CD4-positive, alpha-beta T cell treated with Interferon gamma for 1 hour (primary cell): ENCODE data around the gene LEF1.
A peak's percentile ranks its signal among the peaks of the same experiment; 100 is the strongest.
"Not testable (repeated sequence)": the region's sequence is repeated elsewhere in the genome, so short reads cannot be mapped to it uniquely, and the experiment has no call there.

Experiments
- DNase-seq: peaks from one replicate; pipeline ENCODE4 v3.0.0-alpha.2; 2020

LEF1 gene

DNA sequence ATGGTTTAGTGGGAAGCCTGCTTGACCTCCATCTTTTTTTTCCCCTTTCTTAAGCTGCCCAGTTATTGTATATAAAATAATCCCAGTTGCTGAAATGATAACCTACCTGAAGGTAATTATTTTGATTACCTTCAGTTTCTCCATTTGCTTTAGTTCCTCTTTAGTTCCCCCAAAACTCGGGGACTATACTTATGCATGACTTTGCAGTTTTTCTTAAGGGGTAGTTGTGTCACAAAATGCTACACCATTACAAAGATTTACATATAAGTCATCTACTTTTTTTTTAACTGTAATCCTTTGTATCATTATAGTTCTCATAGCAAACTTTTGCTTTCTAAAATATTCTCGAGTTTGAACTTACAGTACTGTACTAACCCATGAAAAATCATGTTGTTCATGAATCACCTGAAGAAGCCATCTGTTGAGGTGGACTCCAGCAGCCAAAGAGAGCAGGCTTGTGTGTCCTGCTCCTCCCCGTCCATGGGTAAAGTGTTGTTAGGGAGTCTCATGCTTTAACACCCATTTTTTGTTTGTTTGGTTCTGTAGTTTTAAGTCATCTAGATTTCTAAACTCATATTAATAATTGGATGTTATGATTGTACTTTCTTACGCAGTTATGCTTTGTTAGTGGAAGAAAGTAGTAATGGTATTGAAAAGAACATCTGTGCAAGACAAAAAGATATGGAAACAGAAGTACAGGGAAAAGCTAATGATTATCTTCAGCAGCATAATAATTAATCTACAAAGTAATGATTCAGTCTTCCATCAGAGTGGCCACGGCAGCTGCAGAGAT lies 144.5 kb downstream of the LEF1 start:
- no peak for DNase-seq

- DNase-seq = no peak
Measured at GRCh38 chr4:108018884-108019187, 149.9 kb downstream of the LEF1 start.

GRCh38 chr4:108018040-108018883 lies 150.5 kb downstream of the LEF1 start:
- peak; percentile 68 for DNase-seq

DNA sequence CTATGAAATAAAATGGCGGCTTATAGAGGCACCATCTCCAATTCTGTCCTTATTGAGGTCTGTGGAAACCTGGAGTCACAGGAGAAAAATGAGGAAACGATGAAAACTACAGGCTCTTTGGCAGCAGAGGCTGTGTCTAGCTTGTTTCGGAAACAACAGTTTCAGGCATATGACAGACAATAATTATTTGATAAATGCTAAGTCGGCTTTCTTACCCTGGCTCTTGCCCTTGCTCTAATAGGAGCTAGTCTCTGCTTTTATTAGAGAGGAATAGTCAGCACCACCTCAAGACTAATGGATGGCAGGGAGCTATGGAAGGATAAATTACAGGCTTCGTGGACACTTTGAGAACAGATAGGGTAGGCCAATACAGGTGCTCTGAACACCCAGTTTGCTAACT lies 154.8 kb downstream of the LEF1 start:
- no peak for DNase-seq

DNA sequence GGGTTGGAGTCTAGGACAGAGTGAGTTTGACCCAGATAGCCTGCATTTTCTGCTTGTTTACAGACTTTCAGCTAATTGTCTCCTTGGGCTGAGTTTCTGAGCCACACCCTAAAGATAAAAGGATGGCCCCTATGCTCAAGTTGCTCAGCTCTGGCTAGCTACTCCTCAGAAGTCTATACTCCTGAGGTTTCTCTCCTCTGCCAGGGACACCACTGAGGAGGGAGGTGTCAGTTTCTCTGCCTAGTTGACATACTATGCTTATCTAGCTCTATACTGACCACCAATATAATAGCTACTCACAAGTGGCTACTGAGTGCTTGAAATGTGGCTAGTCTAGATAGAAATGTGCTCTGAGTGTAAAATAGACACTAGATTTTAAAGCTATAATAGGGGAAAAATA lies 155.4 kb downstream of the LEF1 start:
- DNase-seq = no peak

DNA sequence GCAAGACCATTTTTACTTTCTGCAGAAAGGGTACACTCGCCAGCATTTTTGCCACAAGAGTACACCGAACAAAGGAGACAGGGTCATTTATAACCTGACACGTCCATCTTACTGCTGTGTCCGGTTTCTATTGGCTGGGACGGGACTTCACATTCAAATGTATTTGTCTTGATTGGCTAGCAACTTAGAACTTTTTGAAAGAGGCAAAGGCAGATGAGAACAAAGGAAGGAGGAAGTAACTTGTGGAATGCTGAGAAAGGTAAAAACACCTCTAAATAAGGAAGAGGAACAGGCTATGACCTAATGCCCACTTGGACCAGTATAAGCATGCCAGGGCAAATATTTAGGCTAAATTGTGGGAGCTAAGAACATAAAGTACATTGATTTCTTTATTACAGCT lies 156.3 kb downstream of the LEF1 start:
- DNase-seq = not testable (repeated sequence)

DNA sequence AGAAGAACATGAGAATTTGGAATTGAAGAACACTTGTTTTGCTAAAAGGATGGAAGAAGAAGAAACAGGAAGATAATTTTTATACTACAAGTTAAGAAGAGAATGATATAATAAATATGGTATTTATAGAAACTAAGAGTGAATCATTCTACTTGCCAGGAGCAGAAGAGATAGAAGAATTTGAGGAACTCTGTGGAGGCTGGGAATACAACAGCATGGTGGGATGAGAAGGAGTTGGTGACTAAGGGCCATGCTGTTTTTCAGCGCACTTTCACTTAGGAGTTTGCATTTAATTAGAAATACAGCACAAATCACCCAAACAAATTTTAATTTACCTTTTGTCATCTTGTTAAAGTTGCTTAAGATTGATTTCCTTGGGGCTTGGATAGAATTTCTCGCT lies 158.6 kb downstream of the LEF1 start:
- DNase-seq = no peak

GRCh38 chr4:108008721-108009120 lies 160.0 kb downstream of the LEF1 start:
- DNase-seq = no peak

GRCh38 chr4:108007984-108008383 lies 160.7 kb downstream of the LEF1 start:
- no peak for DNase-seq

- no peak for DNase-seq
Measured at GRCh38 chr4:108006361-108006760, 162.4 kb downstream of the LEF1 start.

- no peak for DNase-seq
Measured at GRCh38 chr4:108005807-108006206, 162.9 kb downstream of the LEF1 start.

GRCh38 chr4:108004646-108005045 lies 164.1 kb downstream of the LEF1 start:
- DNase-seq = no peak

- no peak for DNase-seq
Measured at GRCh38 chr4:108003982-108004515, 164.7 kb downstream of the LEF1 start.

DNA sequence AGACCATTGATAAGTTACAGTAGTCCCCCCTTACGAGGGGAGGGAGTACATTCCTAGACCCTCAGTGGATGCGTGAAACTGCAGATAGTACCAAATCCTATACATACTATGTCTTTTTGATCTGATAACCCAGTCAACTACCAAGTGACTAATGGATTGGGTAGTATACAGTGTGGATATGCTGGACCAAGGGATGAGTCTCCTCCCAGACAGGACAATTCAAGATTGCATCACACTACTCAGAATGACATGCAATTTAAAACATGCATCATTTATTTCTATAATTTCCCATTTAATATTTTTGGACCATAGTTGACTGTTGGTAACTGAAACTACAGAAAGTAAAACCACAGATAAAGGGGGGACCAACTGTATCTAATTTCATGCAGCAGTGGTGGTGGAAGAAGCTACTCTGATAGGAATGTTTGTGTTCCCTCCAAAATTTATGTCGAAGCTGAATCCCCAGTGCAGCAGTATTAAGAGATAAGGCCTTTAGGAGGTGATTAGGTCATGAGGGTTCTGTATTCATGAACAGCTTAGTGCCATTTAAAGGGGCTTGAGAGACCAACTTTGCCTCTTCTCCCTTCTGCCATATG lies 167.1 kb downstream of the LEF1 start:
- DNase-seq = no peak

DNA sequence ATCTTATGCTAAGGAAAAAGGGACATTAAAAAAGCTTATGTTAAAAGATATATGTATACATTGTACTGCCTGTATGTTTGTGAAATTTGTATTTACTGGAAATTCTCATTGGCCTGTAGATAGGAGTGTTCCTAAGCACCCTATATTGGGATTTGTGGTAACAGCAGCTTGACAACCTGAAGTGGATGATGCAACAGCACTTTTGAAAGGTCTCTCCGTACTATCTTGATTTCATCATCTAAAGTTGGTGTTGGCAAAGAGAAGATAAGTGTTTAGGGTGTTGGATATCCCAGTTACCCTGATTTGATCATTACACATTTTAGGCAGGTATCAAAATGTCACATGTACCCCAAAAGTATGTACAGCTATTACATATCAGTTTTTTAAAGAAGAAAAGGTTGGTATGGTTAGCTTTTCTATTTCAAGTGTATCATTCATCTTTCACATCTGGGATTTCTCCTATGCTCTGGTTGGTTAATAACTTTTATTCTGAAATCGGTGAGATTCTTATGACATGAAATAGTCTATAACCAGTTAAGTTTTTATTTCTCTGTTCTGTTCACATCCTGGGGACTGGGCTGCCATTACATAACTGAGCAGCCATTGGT lies 168.7 kb downstream of the LEF1 start:
- DNase-seq = no peak

DNA sequence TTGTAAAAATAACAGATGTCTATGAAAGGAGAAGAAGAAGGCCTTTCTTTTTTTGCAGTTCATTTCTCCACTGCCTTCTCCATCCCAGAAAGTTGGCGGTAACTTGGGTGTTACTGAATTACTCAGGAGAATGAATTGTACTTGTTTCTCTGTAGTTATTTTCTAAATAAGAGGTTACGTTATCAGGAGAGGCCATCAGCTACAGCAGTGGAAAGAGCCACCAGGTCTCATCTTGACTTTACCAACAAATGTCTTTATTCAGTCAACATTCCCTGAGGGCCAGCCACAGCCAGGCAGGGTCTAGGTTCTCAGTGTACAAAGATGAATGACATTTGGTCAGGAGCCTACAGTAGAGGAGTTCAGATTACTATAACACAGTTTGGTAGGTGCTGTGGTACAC lies 170.9 kb downstream of the LEF1 start:
- DNase-seq = no peak
